ENCODE results near the gene MALAT1. TPM values are rescaled to one million over a fixed set of nuclear protein-coding genes. Genes with fewer than 3 reads are reported as not detected.

Gene MALAT1
- total RNA-seq, result 9,504 and 16,975 TPM in 2 replicates

GRCh38 chr11:65498977-65499712, at the start of gene MALAT1:
Gene MALAT1 (plus strand): TSS chr11:65499045.

GRCh38 chr11:65524741-65525545, 26.1 kb downstream of the MALAT1 start, which contains the start of gene SCYL1:
Gene SCYL1 (plus strand): TSS chr11:65525083. CDS start chr11:65525154, 71 bp downstream.

Other genes starting within 250 kb of the MALAT1 start
- gene POLA2, start 237.1 kb upstream of the MALAT1 start, total RNA-seq, result 3.9 and 7.0 TPM in 2 replicates
- gene CDC42EP2, start 184.2 kb upstream of the MALAT1 start, total RNA-seq, result 7.3 and 12.8 TPM in 2 replicates
- gene DPF2, start 165.2 kb upstream of the MALAT1 start, total RNA-seq, result 25.8 and 33.8 TPM in 2 replicates
- 0.13 TPM in 1 of 2 replicates, not detected in the other for gene TIGD3, start 144.3 kb upstream of the MALAT1 start, total RNA-seq
- gene SLC25A45, start 116.4 kb upstream of the MALAT1 start, total RNA-seq, result 2.1 and 2.2 TPM in 2 replicates
- 33.5 and 44.3 TPM in 2 replicates for gene FRMD8, start 112.4 kb upstream of the MALAT1 start, total RNA-seq
- gene NEAT1, start 76.2 kb upstream of the MALAT1 start, total RNA-seq, result 182 and 369 TPM in 2 replicates
- 81.8 and 103 TPM in 2 replicates for gene SCYL1, start 26.0 kb downstream of the MALAT1 start, total RNA-seq
- gene LTBP3, start 59.3 kb downstream of the MALAT1 start, total RNA-seq, result 59.5 and 86.0 TPM in 2 replicates
- gene ZNRD2, start 71.4 kb downstream of the MALAT1 start, total RNA-seq, result 28.5 and 40.3 TPM in 2 replicates
- 19.4 and 22.1 TPM in 2 replicates for gene FAM89B, start 73.5 kb downstream of the MALAT1 start, total RNA-seq
- 116 and 131 TPM in 2 replicates for gene EHBP1L1, start 77.0 kb downstream of the MALAT1 start, total RNA-seq
- 0.06 and 0.13 TPM in 2 replicates for gene KCNK7, start 96.8 kb downstream of the MALAT1 start, total RNA-seq
- 23.8 and 23.9 TPM in 2 replicates for gene MAP3K11, start 115.2 kb downstream of the MALAT1 start, total RNA-seq
- 12.7 and 14.7 TPM in 2 replicates for gene PCNX3, start 116.7 kb downstream of the MALAT1 start, total RNA-seq
- gene SIPA1, start 139.1 kb downstream of the MALAT1 start, total RNA-seq, result 11.9 and 13.9 TPM in 2 replicates
- gene RELA, start 163.9 kb downstream of the MALAT1 start, total RNA-seq, result 20.2 and 20.7 TPM in 2 replicates
- 50.4 and 53.0 TPM in 2 replicates for gene KAT5, start 213.2 kb downstream of the MALAT1 start, total RNA-seq
- 42.2 and 42.3 TPM in 2 replicates for gene RNASEH2C, start 221.8 kb downstream of the MALAT1 start, total RNA-seq